Measurements from ENCODE around the gene TEKT5. TPM values are rescaled to one million over a fixed set of nuclear protein-coding genes. Genes with fewer than 3 reads are reported as not detected.
A peak's percentile ranks its signal among the peaks of the same experiment; 100 is the strongest.

TEKT5 gene
- total RNA-seq, 1 experiment from 2014 or later = not detected

- H3K4me3 ChIP-seq (ENCODE audit: low read depth, low read length) = no peak overlapping the region
- BruUV-seq (replicated peaks) = no TSS peak
- peaks cover 6% of the 10 kb centered on the region for H3K36me3 Mint-ChIP-seq (ENCODE audit: insufficient read depth, unreplicated experiment)
Observed at GRCh38 chr16:10583269-10583668, 111.5 kb downstream of the TEKT5 start.

GRCh38 chr16:10581507-10581906 lies 113.2 kb downstream of the TEKT5 start:
- intact Hi-C loops (cut with micrococcal nuclease; ENCODE audit: unreplicated experiment) = loop anchor here (2.0 to 5.0 kb wide), 2 partner anchors 59 to 155 kb away; no protein-coding TSS in a partner anchor
- Histone ChIP-seq H3K27me3 (replicated peaks; ENCODE audit: control insufficient read depth, insufficient read depth, low read length) (no peaks in the 10 kb centered on the region), H3K4me1 (peaks cover 50% of the 10 kb centered on the region), H3K4me3 (ENCODE audit: low read depth, low read length) (no peak overlapping the region), H3K36me3 (ENCODE audit: control insufficient read depth, insufficient read depth, low read length) (no peaks in the 10 kb centered on the region), H3K9me3 (0 out of 2 replicates have a peak, but pooled peaks cover 4% of the 10 kb centered on the region)
- Mint-ChIP-seq H3K4me1 (ENCODE audit: low read depth, unreplicated experiment) (peaks cover 62% of the 10 kb centered on the region), H3K36me3 (ENCODE audit: insufficient read depth, unreplicated experiment) (peaks cover 13% of the 10 kb centered on the region), H3K27ac (ENCODE audit: unreplicated experiment) (peak overlapping the region; percentile 93), H3K4me3 (ENCODE audit: unreplicated experiment) (peak overlapping the region; percentile 90), H3K9me3 (ENCODE audit: unreplicated experiment) (peaks cover 13% of the 10 kb centered on the region), H3K27me3 (ENCODE audit: insufficient read depth, unreplicated experiment) (no peaks in the 10 kb centered on the region)
- TF ChIP-seq CTCF (IDR thresholded peaks at IDR 0.05; ENCODE audit: insufficient read depth in 1 of 2, low read depth in 1 of 2, low read length in 1 of 2, severe bottlenecking in 1 of 2, unreplicated experiment in 1 of 2) = no peak
- no peak for DNase-seq
- ChIA-PET POLR2A (interaction anchor here (1.4 to 1.8 kb wide), 2 partner anchors 41 to 60 kb away, joined by 4 to 9 read pairs; no protein-coding TSS in a partner anchor), CTCF (interaction anchor here (0.6 kb wide), 1 partner anchor 28 kb away, joined by 4 read pairs; no protein-coding TSS in a partner anchor)
- no TSS peak for BruUV-seq (replicated peaks)

More at GRCh38 chr16:10583269-10583668, 111.5 kb downstream of the TEKT5 start:
- Histone ChIP-seq H3K36me3 (ENCODE audit: control insufficient read depth, insufficient read depth, low read length) (no peaks in the 10 kb centered on the region), H3K9me3 (0 out of 2 replicates have a peak, but pooled peaks cover 4% of the 10 kb centered on the region), H3K4me1 (peaks cover 54% of the 10 kb centered on the region), H3K27me3 (replicated peaks; ENCODE audit: control insufficient read depth, insufficient read depth, low read length) (no peaks in the 10 kb centered on the region)
- CTCF ChIA-PET = interaction anchor here (0.5 kb wide), 1 partner anchor 106 kb away, joined by 3 read pairs; no protein-coding TSS in a partner anchor
- no peaks in the 10 kb centered on the region for H3K27me3 Mint-ChIP-seq (ENCODE audit: insufficient read depth, unreplicated experiment)
- peaks cover 13% of the 10 kb centered on the region for H3K9me3 Mint-ChIP-seq (ENCODE audit: unreplicated experiment)
- H3K27ac Mint-ChIP-seq (ENCODE audit: unreplicated experiment) = peak overlapping the region; percentile 53
- TF ChIP-seq CTCF (IDR thresholded peaks at IDR 0.05; ENCODE audit: insufficient read depth in 1 of 2, low read depth in 1 of 2, low read length in 1 of 2, severe bottlenecking in 1 of 2, unreplicated experiment in 1 of 2) = no peak
- no peak overlapping the region for H3K4me3 Mint-ChIP-seq (ENCODE audit: unreplicated experiment)
- POLR2A ChIA-PET = no interaction called here
- DNase-seq = no peak
- H3K4me1 Mint-ChIP-seq (ENCODE audit: low read depth, unreplicated experiment) = peaks cover 55% of the 10 kb centered on the region
- intact Hi-C loops (cut with micrococcal nuclease; ENCODE audit: unreplicated experiment) = loop anchor here (5.0 kb wide), 1 partner anchor 61 kb away; no protein-coding TSS in a partner anchor

GRCh38 chr16:10580883-10581247 lies 113.9 kb downstream of the TEKT5 start:
- peaks cover 55% of the 10 kb centered on the region for H3K4me1 Mint-ChIP-seq (ENCODE audit: low read depth, unreplicated experiment)
- no TSS peak for BruUV-seq (replicated peaks)

More at GRCh38 chr16:10580883-10581247, 113.9 kb downstream of the TEKT5 start:
- H3K27me3 Mint-ChIP-seq (ENCODE audit: insufficient read depth, unreplicated experiment) = no peaks in the 10 kb centered on the region
- H3K4me3 Mint-ChIP-seq (ENCODE audit: unreplicated experiment) = peak overlapping the region; percentile 90
- intact Hi-C loops (cut with micrococcal nuclease; ENCODE audit: unreplicated experiment) = loop anchor here (1.0 to 5.0 kb wide), 3 partner anchors 41 to 156 kb away; no protein-coding TSS in a partner anchor
- Histone ChIP-seq H3K4me1 (peaks cover 50% of the 10 kb centered on the region), H3K4me3 (ENCODE audit: low read depth, low read length) (peak overlapping the region; percentile 96), H3K27me3 (replicated peaks; ENCODE audit: control insufficient read depth, insufficient read depth, low read length) (no peaks in the 10 kb centered on the region), H3K36me3 (ENCODE audit: control insufficient read depth, insufficient read depth, low read length) (no peaks in the 10 kb centered on the region), H3K9me3 (0 out of 2 replicates have a peak, but pooled peaks cover 4% of the 10 kb centered on the region)
- CTCF ChIA-PET = interaction anchor here (0.8 to 1.2 kb wide), 7 partner anchors 18 to 66 kb away, joined by 3 to 6 read pairs (median 3); no protein-coding TSS in a partner anchor
- TF ChIP-seq CTCF (IDR thresholded peaks at IDR 0.05; ENCODE audit: insufficient read depth in 1 of 2, low read depth in 1 of 2, low read length in 1 of 2, severe bottlenecking in 1 of 2, unreplicated experiment in 1 of 2) = no peak
- peak overlapping the region; percentile 93 for H3K27ac Mint-ChIP-seq (ENCODE audit: unreplicated experiment)
- peaks cover 13% of the 10 kb centered on the region for H3K36me3 Mint-ChIP-seq (ENCODE audit: insufficient read depth, unreplicated experiment)
- POLR2A ChIA-PET = interaction anchor here (0.5 to 1.8 kb wide), 5 partner anchors 10 to 61 kb away, joined by 3 to 9 read pairs (median 4); no protein-coding TSS in a partner anchor
- peaks cover 13% of the 10 kb centered on the region for H3K9me3 Mint-ChIP-seq (ENCODE audit: unreplicated experiment)
- DNase-seq = no peak

All from Caco-2 (cell line).